GM21360 (cell line): ENCODE results near the gene ZNF565.
"Not testable (repeated sequence)": the region's sequence is repeated elsewhere in the genome, so short reads cannot be mapped to it uniquely, and the experiment has no call there.

Source experiments
- ATAC-seq: cut with Tn5 transposase; IDR thresholded peaks from one replicate; pipeline ENCODE4 v1.9.1; 2021; ENCODE audit warnings: mild to moderate bottlenecking, moderate library complexity; ENCODE audit not compliant: unreplicated experiment

ZNF565 gene

DNA sequence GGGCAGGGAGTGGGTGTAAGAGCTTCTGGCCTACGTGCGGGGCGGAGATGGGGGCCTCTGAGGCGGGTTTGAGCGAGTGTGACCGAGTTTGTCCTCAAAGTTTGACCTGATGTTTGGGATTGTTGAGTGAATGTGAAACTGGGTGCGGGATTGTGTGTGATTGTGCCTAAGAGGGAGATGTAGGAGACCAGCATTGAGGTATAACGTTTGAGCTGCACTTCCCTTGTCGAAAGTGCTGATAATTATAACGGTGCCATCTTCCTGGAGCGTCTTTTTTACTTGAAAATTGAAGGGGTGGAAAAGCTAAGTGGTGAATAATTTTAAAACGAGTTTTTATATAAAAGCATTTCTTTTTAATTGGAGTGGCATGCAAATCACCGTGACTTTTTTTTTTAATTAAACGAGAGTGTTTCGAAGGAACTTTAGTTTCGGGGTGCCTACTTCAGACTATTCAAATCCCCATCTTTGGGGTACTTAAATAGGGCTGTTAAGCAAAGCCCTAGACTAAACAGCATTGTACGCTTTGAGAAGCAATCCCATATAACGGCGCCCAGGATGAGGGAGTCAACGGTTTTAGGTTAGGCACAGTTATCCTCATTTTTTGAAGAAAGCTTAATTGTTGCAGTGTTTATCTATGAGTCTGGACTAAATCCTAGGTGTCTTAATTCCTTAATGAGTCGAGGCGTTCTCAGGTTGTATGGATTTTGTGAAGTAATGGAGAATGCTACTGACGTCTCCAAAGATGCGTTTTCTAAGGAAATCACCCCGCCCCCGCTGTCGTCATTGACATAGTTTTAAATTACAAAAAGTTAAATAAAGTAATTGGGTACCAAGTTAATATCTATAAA is 1.0 kb upstream of the ZNF565 start:
- ATAC-seq = no peak

- ATAC-seq = no peak
Observed at GRCh38 chr19:36212895-36213294, 1.6 kb downstream of the ZNF565 start.

DNA sequence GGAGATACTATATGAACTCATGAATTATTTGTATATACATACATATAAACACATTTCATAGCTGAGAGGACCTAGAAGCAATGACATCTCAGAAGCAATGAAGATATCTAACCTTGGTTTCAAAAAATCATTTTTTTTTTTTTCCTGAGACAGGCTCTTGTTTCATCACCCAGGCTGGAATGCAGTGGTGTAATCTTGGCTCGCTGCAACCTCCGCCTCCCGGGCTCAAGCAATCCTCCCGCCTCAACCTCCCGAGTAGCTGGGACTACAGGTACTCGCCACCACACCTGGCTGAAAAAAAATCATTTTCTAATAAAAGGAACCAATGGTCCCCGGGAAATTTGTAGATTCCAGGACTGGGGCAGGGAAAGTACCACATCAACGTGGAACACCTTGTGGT is 4.0 kb downstream of the ZNF565 start:
- no peak for ATAC-seq

DNA sequence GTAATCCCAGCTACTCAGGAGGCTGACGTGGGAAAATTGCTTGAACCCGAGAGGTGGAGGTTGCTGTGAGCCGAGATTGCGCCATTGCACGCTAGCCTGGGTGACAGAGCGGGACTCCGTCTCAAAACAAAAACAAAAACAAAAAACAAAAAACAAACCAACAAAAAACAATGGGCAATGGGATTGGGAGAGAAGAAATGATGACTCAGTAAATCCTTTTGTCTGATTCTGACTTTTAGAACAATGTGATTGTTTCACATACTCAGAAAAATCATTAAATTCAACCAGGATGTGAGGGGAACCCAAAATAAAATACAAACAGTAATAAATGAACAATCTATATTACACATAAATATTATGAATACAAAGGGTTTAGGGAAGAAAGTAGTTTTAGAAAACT is 5.1 kb downstream of the ZNF565 start:
- ATAC-seq = no peak

GRCh38 chr19:36207605-36208252 is 6.7 kb downstream of the ZNF565 start:
- ATAC-seq = no peak

DNA sequence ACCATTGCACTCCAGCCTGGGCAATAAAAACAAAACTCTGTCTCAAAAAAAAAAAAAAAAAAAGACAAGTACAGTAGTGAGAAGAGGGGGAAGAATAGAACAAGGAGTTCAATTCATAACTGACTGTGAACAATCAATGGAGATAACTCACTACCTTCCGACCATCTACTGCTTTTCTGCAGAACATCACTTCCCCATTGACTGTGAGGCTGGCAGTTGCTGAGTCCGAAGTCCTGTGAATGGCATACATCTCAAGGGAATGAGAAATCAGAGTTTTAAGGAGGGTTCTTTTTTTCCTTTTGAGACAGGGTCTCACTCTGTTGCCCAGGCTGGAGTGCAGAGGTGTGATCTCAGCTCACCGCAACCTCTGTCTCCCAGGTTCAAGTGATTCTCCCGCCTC is 11.2 kb downstream of the ZNF565 start:
- no peak for ATAC-seq

GRCh38 chr19:36201684-36202083 is 12.8 kb downstream of the ZNF565 start:
- ATAC-seq = no peak

GRCh38 chr19:36198119-36198518 is 16.3 kb downstream of the ZNF565 start:
- no peak for ATAC-seq

DNA sequence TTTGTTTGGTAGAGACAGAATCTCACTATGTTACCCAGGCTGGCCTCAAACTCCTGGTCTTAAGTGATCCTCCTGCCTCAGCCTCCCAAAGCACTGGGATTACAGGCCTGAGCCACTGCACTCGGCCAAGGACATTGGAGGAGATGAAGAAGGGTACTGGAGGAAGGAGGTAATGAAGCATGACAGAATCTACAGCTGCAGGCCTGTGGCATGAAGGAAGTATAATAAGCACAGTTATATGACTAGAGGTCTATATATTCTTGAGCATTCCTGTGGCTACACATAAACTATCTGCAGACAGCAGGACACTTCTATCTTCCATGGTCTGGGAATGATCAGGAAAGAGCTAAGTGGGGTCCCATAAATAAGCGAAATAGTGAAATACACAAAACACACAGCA is 18.2 kb downstream of the ZNF565 start:
- ATAC-seq = no peak

- ATAC-seq = not testable (repeated sequence)
Observed at GRCh38 chr19:36186722-36187121, 27.7 kb downstream of the ZNF565 start.

DNA sequence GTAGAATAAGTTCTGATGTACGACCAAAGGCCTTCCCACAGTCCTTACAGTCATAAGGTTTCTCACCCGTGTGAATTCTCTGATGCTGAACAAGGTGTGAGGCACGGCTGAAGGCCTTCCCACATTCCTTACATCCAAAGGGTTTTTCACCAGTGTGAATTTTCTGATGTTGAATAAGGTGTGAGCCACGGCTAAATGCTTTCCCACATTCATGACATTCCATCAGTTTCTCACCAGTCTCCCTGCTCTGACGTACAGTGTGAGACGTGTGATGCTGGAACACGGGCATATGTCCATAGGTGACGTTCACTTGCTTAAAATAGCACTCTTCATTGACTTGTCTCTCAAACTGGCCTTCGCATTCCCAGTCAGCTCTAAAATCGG is 31.2 kb downstream of the ZNF565 start:
- ATAC-seq = no peak

DNA sequence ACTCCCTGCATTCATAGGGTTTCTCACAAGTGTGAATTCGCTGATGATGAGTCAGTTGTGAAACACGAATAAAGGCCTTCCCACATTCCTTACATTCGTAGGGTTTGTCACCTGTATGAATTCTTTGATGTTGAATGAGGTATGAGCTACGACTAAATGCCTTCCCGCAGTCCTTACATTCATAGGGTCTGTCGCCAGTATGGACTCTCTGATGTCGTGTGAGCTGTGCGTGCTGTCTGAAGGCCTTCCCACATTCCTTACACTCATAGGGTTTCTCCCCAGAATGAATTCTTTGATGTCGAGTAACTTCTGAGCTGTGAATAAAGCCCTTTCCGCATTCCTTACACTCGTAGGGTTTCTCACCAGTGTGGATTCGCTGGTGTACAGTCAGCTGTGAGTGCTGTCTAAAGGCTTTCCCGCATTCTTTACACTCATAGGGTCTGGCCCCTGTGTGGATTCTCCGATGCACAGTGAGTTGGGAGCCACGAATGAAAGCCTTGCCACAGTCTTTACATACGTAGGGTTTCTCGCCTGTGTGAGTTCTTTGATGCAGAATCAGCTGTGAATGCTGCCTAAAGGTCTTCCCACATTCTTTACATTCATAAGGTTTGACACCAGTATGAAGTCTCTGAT is 31.7 kb downstream of the ZNF565 start:
- ATAC-seq = no peak

DNA sequence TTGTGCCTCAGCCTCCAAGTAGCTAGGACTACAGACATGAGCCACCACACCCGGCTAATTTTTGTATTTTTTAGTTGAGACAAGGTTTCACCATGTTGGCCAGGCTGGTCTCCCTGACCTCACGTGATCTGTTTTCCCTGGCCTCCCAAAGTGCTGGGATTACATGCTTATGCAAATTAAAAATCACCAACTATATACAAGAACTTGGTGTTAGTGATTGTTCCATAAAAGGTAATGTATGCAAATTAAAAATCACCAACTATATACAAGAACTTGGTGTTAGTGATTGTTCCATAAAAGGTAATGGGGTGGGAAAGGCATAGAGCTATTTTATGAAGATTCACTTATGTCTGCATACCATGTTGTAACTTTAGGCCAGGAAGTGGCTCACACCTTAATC is 35.4 kb downstream of the ZNF565 start:
- not testable (repeated sequence) for ATAC-seq

- not testable (repeated sequence) for ATAC-seq
Observed at GRCh38 chr19:36173846-36174245, 40.6 kb downstream of the ZNF565 start.

GRCh38 chr19:36172852-36173251 is 41.6 kb downstream of the ZNF565 start:
- no peak for ATAC-seq

DNA sequence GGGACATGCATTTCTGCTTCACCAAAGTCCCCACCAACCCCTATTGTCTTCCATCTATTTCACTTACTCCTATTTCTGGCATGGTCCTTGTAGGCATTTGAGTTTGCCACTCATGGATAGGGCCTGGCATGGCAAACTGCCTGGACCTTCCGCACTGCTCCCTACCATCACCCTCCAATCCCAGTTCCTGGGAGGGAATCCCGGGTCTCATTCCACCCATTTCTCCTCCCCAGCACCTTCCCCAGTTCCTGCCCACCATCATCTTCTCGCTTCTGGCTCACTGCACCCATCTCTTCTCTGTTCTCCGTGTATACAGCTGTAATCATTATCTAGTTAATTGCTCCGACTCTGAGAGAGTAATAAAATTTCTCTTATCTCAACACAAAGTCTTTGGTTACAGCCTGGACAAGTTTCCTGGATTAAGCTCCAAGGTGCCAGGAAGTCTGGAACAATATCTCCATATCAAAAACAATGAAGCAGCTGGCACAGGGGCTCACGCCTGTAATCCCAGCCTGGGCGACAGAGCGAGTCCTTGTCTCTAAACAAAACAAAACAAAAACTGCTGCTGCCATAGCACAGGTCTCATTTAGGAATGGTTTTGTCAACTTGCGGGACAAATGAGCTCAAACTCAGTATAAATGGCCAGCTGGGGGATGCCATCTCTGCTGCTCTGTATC is 45.2 kb downstream of the ZNF565 start:
- ATAC-seq = no peak

DNA sequence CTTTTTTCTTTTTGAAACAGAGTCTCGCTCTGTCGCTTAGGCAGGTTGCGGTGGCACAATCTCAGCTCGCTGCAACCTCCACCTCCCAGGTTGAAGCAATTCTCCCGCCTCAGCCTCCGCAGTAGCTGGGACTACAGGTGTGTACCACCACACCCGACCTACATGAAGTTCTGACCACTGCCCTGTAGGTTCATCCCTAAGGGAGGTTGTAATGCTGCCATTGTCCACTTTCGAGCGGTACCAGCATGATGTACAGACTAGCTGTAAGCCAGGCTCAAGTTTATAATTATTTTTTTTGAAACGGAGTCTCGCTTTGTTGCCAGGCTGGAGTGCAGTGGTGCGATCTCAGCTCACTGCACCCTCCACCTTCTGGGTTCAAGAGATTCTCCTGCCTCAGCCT is 50.7 kb downstream of the ZNF565 start:
- no peak for ATAC-seq

GRCh38 chr19:36160821-36161596 is 53.5 kb downstream of the ZNF565 start:
- no peak for ATAC-seq

GRCh38 chr19:36153126-36153525 is 61.3 kb downstream of the ZNF565 start:
- ATAC-seq = no peak

DNA sequence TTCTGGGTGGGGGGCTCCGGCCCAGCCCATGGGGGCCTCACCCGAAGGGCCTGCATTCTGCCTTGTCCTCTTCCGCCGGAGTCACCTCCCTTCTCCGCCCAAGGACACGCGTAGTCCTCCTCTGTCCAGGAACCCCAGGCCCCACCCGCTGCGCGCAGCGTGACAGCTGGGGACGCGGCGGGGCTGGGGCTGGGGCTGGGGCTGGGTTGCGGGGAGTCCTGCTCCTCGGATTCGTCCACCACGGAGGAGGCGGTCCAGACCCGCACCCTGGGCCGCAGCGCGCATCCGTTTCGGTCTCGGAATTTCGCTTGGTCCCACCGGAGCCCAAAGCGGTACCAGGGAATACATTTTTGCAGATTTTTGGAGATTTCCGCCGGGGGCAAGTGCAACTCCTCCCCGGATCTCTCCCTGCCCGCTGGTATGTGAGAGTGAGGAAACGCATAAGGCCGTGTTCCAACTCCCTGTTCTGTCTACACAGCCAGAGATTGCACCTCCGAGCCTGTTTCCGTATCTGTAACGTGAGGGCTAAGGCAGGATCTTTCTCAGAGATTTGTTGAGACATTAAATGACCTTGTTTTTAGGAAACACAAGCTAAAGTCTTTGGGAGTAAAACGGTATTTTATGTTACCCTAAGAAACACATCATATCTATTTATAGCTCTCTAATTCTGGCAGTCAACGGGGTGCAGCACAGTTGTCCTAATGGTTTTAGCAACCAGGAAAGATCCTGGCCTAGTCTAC is 61.9 kb downstream of the ZNF565 start, which contains the start of gene COX7A1:
Gene COX7A1, minus strand, starts transcription at position 96 of the 740 bp plus-strand sequence. Its CDS starts 40 bp downstream, at position 56.
- no peak for ATAC-seq
